Hair follicular keratinocyte (primary cell): ENCODE data around the gene CSAG1. TPM values are rescaled to one million over a fixed set of nuclear protein-coding genes. Genes with fewer than 3 reads are reported as not detected.

Source experiments
- total RNA-seq: library from RNA; depleted of rRNA; stranded (reverse); fragments of >200 nt; gene quantifications from 2 replicates; pipeline ENCODE4 v1.2.3, GENCODE V29; 2015

The CSAG1 gene
- total RNA-seq: not detected in 2 replicates

GRCh38 chrX:152733261-152733975 lies at the start of gene CSAG1, which contains the start of gene MAGEA12:
CSAG1 (minus strand) TSS chrX:152733721; CDS start chrX:152732460, 1,261 bp downstream.
MAGEA12 (plus strand) TSS chrX:152733757; CDS start chrX:152736162, 2,405 bp downstream.

GRCh38 chrX:152769549-152770289 lies 36.2 kb upstream of the CSAG1 start, which contains the start of gene MAGEA6:
MAGEA6 (minus strand) TSS chrX:152769689; CDS start chrX:152767650, 2,039 bp downstream.

GRCh38 chrX:152758918-152759317 lies 25.4 kb upstream of the CSAG1 start, which contains the start of gene CSAG3:
CSAG3 (plus strand) TSS chrX:152759218.

GRCh38 chrX:152753686-152754650 lies 20.4 kb upstream of the CSAG1 start, which contains the start of gene MAGEA2:
MAGEA2 (minus strand) TSS chrX:152753842; CDS start chrX:152751363, 2,479 bp downstream.

GRCh38 chrX:152713815-152714787 lies 19.4 kb downstream of the CSAG1 start, which contains the start of gene MAGEA2B:
MAGEA2B (plus strand) TSS chrX:152714628; CDS start chrX:152717107, 2,479 bp downstream.

GRCh38 chrX:152709173-152709572 lies 24.3 kb downstream of the CSAG1 start, which contains the start of gene CSAG2:
CSAG2 (minus strand) TSS chrX:152709273; CDS start chrX:152709112, 161 bp downstream.

GRCh38 chrX:152697952-152698931 lies 35.3 kb downstream of the CSAG1 start, which contains the start of gene MAGEA3:
MAGEA3 (plus strand) TSS chrX:152698794; CDS start chrX:152700833, 2,039 bp downstream.

Other genes with a start within 250 kb of the CSAG1 start
- gene GABRQ, start 95.8 kb downstream of the CSAG1 start, total RNA-seq: not detected in 2 replicates
- not detected in 2 replicates for gene MAGEA3, start 34.9 kb downstream of the CSAG1 start, total RNA-seq
- not detected in 2 replicates for gene CSAG2, start 24.4 kb downstream of the CSAG1 start, total RNA-seq
- not detected in 2 replicates for gene MAGEA2B, start 19.1 kb downstream of the CSAG1 start, total RNA-seq
- not detected in 2 replicates for gene MAGEA12, start within 50 bp of the CSAG1 start, total RNA-seq
- not detected in 2 replicates for gene MAGEA2, start 20.1 kb upstream of the CSAG1 start, total RNA-seq
- gene CSAG3, start 25.5 kb upstream of the CSAG1 start, total RNA-seq: not detected in 2 replicates
- not detected in 2 replicates for gene MAGEA6, start 36.0 kb upstream of the CSAG1 start, total RNA-seq
- 46.8 and 51.5 TPM in 2 replicates for gene CETN2, start 97.0 kb upstream of the CSAG1 start, total RNA-seq
- 32.7 and 44.9 TPM in 2 replicates for gene NSDHL, start 97.3 kb upstream of the CSAG1 start, total RNA-seq
- gene ZNF185, start 164.3 kb upstream of the CSAG1 start, total RNA-seq: 7.9 and 25.1 TPM in 2 replicates